ENCODE measurements around the gene LENEP. TPM values are rescaled to one million over a fixed set of nuclear protein-coding genes. Genes with fewer than 3 reads are reported as not detected.
"Not testable (repeated sequence)": the region's sequence is repeated elsewhere in the genome, so short reads cannot be mapped to it uniquely, and the experiment has no call there.

Gene LENEP
- total and polyA plus RNA-seq, 11 donors: not detected

- peak in 1 of 2 donors; percentile 68 for TF ChIP-seq POLR2A (IDR thresholded peaks at IDR 0.05)
- no peak for TF ChIP-seq CTCF (IDR thresholded peaks at IDR 0.05)
- Histone ChIP-seq H3K4me1 (peaks cover 21 to 54% (median 44%) of the 10 kb centered on the region in 12 donors), H3K36me3 (peaks cover 0 to 14% (median 5%) of the 10 kb centered on the region in 9 donors), H3K4me3 (peak overlapping the region; percentile 18 to 84 (median 74)), H3K27me3 (no peaks in the 10 kb centered on the region), H3K27ac (peak overlapping the region; percentile 76 to 99 (median 98)), H3K9me3 (no peaks in the 10 kb centered on the region)
- WGBS, 4 donors: 0% methylated on average over 30 of the region's 30 CpGs
- intact Hi-C loops (cut with DNase I): loop anchor here in 4 of 10 donors (1.0 to 5.0 kb wide), 6 partner anchors 8 to 77 kb away; partner anchors contain the start of genes ZBTB7B (in 2 of the 4), ADAM15 (in 1 of the 4), FLAD1 (in 1 of the 4) and PMVK (in 1 of the 4)
- peak; percentile 52 to 64 (median 62) for ATAC-seq
- DNase-seq: peak; percentile 96 to 97 (median 96)
Measured at GRCh38 chr1:154974808-154975408, 18.5 kb upstream of the LENEP start.

DNA sequence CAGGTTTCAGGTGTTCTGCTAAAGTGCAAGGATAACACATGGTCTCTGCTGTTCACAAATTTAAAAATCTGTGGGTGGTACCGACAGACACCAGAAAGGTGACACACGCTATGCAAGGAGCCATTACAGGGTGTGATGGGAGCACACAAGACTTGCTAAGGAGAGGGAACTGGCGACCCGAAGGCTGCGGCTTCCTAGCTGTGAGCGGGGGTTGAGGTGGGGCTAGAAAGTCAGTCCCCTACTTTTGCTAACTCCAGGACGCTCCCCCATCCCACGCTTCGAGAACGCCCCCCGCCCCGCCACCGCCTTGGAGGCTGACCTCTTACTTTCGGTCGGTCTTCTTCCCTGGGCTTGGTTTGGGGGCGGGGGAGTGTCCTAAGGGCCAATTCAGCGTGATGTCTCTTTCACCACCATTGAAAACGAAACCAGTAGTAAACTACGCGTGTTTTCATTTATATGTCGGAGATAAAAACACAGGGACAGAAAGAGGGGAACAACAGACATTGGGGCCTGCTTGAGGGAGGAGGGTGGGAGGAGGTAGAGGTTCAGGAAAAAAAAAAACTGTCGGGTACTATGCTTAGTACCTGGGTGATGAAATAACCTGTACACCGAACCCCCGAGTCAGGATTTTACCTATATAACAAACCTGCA lies 17.9 kb upstream of the LENEP start:
- WGBS, 4 donors: 0 to 2% (median 1%) methylated on average over 24 of the region's 24 CpGs
- peaks cover 16 to 48% (median 38%) of the 10 kb centered on the region in 12 donors for H3K4me1 ChIP-seq
- TF ChIP-seq CTCF (IDR thresholded peaks at IDR 0.05): no peak
- no peak for TF ChIP-seq POLR2A (IDR thresholded peaks at IDR 0.05)
- peak overlapping the region; percentile 76 to 99 (median 98) for H3K27ac ChIP-seq
- no peaks in the 10 kb centered on the region for H3K27me3 ChIP-seq
- intact Hi-C loops (cut with DNase I): loop anchor here in 1 of 10 donors (2.0 kb wide), 1 partner anchor 25 kb away; no protein-coding TSS in a partner anchor
- H3K9me3 ChIP-seq: no peaks in the 10 kb centered on the region
- ATAC-seq: no peak
- H3K36me3 ChIP-seq: peaks cover 0 to 14% (median 5%) of the 10 kb centered on the region in 9 donors
- H3K4me3 ChIP-seq: peak overlapping the region; percentile 18 to 84 (median 74)
- DNase-seq: peak in 4 of 5 donors; percentile 61 to 75 (median 66)

- H3K4me3 ChIP-seq; H3K9me3 ChIP-seq; intact Hi-C loops (cut with DNase I); H3K27me3 ChIP-seq; ATAC-seq; DNase-seq: not testable (repeated sequence)
- Histone ChIP-seq H3K27ac (peak overlapping the region in 1 of 12 donors; percentile 40), H3K36me3 (peaks cover 0 to 14% (median 5%) of the 10 kb centered on the region in 9 donors), H3K4me1 (peaks cover 8 to 32% (median 21%) of the 10 kb centered on the region in 12 donors)
- 71 to 81% (median 78%) methylated on average over 3 of the region's 3 CpGs for WGBS, 4 donors
Measured at GRCh38 chr1:154977762-154978161, 15.6 kb upstream of the LENEP start.

DNA sequence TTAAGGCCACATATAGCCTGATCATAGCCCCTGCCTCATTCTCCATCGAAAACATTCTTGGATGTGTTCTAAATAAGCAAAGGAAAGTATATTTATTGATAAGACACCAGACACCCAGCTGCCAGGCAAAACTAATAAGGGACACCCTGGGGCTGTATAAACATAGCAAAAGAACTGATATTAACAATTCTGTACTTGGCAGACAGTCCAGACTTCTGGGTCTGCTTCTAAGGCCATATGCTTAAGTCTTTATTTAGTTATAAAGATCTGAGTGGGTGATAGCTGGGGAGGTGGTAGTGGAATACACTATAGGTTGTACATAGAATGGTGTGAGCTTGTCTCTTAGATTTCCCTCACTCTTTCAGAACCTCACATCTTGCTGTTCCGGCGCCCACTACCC lies 15.0 kb upstream of the LENEP start:
- DNase-seq: no peak
- intact Hi-C loops (cut with DNase I): no loop called here
- no peak for TF ChIP-seq CTCF (IDR thresholded peaks at IDR 0.05)
- no peak for TF ChIP-seq POLR2A (IDR thresholded peaks at IDR 0.05)
- Histone ChIP-seq H3K27me3 (no peaks in the 10 kb centered on the region), H3K4me3 (no peak overlapping the region), H3K4me1 (peaks cover 3 to 27% (median 15%) of the 10 kb centered on the region in 12 donors), H3K9me3 (no peaks in the 10 kb centered on the region), H3K36me3 (peaks cover 0 to 14% (median 5%) of the 10 kb centered on the region in 9 donors), H3K27ac (no peak overlapping the region)
- 93 to 98% (median 98%) methylated on average over 3 of the region's 3 CpGs for WGBS, 4 donors
- no peak for ATAC-seq

Measured in heart left ventricle (tissue), 16 donors.